Duodenal mucosa (tissue), 2 donors: ENCODE measurements around the gene LRIG3.

Experiments used
- H3K27ac ChIP-seq: one replicate; pipeline ENCODE4 v1.7.0; 2013; ENCODE audit warnings: low read depth, low read length
- H3K27me3 ChIP-seq, 2 donors: one replicate each; pipeline ENCODE4 v1.7.0; 2013; ENCODE audit warnings: low read length in 2 of 2, control low read depth in 1 of 2; ENCODE audit not compliant: insufficient read depth in 2 of 2, control insufficient read depth in 1 of 2
- H3K36me3 ChIP-seq, 2 donors: one replicate each; pipeline ENCODE4 v1.7.0; 2013; ENCODE audit warnings: low read length in 2 of 2, control low read depth in 1 of 2; ENCODE audit not compliant: insufficient read depth in 2 of 2, control insufficient read depth in 1 of 2
- H3K4me1 ChIP-seq, 2 donors: one replicate each; pipeline ENCODE4 v1.7.0; 2013; ENCODE audit warnings: low read length in 2 of 2, control low read depth in 1 of 2; ENCODE audit not compliant: insufficient read depth in 2 of 2, control insufficient read depth in 1 of 2
- H3K4me3 ChIP-seq, 2 donors: one replicate each; pipeline ENCODE4 v1.7.0; 2013; ENCODE audit warnings: low read length in 2 of 2, low read depth in 1 of 2
- H3K9ac ChIP-seq, 2 donors: one replicate each; pipeline ENCODE4 v1.7.0; 2013; ENCODE audit warnings: low read length in 2 of 2, low read depth in 1 of 2
- H3K9me3 ChIP-seq, 2 donors: one replicate each; pipeline ENCODE4 v1.7.0; 2013; ENCODE audit warnings: low read length in 2 of 2, control low read depth in 1 of 2; ENCODE audit not compliant: control insufficient read depth in 1 of 2

LRIG3 gene

GRCh38 chr12:58888131-58888783, 32.0 kb downstream of the LRIG3 start:
- no peaks in the 10 kb centered on the region for H3K27me3 ChIP-seq
- peaks cover 38 to 62% of the 10 kb centered on the region in 2 donors for H3K36me3 ChIP-seq
- no peak overlapping the region for H3K4me3 ChIP-seq
- no peak overlapping the region for H3K9ac ChIP-seq
- H3K27ac ChIP-seq: no peak overlapping the region
- H3K4me1 ChIP-seq: no peaks in the 10 kb centered on the region
- no peaks in the 10 kb centered on the region for H3K9me3 ChIP-seq

GRCh38 chr12:58887068-58887467, 33.2 kb downstream of the LRIG3 start:
- Histone ChIP-seq H3K4me3 (no peak overlapping the region), H3K27me3 (no peaks in the 10 kb centered on the region), H3K9me3 (no peaks in the 10 kb centered on the region), H3K36me3 (peaks cover 43 to 71% of the 10 kb centered on the region in 2 donors), H3K4me1 (no peaks in the 10 kb centered on the region), H3K27ac (no peak overlapping the region), H3K9ac (no peak overlapping the region)

DNA sequence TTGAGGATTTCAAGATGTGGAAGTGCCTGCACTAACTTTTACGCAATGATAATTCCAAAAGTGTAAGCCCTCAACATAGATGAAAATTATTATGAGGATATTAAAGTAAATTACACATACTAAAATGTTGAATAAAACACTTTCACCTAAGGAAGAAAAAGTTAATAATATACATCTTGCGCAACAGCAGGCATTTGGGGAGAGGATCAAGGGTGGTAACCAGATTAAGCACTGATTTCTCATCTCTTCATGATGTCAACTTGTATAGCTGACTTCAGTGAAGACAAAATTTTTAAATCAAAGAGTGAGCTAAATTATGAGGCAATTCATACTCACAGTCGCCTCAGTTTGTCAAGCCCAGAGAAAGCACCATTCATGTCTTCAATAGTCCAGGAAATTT, 33.8 kb downstream of the LRIG3 start:
- no peaks in the 10 kb centered on the region for H3K4me1 ChIP-seq
- no peak overlapping the region for H3K9ac ChIP-seq
- no peaks in the 10 kb centered on the region for H3K9me3 ChIP-seq
- H3K4me3 ChIP-seq: no peak overlapping the region
- no peak overlapping the region for H3K27ac ChIP-seq
- H3K36me3 ChIP-seq: peaks cover 47 to 77% of the 10 kb centered on the region in 2 donors
- no peaks in the 10 kb centered on the region for H3K27me3 ChIP-seq

DNA sequence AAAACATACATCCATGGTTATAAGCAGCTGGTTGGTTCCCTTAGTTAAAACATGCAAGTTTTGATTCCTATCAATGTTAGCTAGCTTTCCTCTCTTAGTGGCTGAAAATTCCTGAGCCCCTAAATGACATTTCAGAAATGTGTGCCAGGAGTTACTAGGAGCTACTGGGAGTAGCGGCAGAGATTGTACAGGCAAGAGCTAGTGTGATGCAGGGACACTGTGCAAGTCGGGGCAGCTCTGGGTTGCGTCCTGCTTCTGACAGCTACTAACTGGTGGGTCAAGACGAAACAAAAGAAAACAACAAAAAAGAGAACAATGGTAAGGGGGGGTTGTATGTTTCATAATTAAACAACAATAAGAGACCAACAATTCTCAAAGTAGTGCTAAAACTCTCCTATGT, 35.4 kb downstream of the LRIG3 start:
- no peaks in the 10 kb centered on the region for H3K9me3 ChIP-seq
- peaks cover 57 to 86% of the 10 kb centered on the region in 2 donors for H3K36me3 ChIP-seq
- no peak overlapping the region for H3K4me3 ChIP-seq
- H3K27me3 ChIP-seq: no peaks in the 10 kb centered on the region
- no peak overlapping the region for H3K9ac ChIP-seq
- no peak overlapping the region for H3K27ac ChIP-seq
- no peaks in the 10 kb centered on the region for H3K4me1 ChIP-seq

GRCh38 chr12:58883576-58884334, 36.5 kb downstream of the LRIG3 start:
- Histone ChIP-seq H3K36me3 (peaks cover 56 to 86% of the 10 kb centered on the region in 2 donors), H3K27ac (no peak overlapping the region)

DNA sequence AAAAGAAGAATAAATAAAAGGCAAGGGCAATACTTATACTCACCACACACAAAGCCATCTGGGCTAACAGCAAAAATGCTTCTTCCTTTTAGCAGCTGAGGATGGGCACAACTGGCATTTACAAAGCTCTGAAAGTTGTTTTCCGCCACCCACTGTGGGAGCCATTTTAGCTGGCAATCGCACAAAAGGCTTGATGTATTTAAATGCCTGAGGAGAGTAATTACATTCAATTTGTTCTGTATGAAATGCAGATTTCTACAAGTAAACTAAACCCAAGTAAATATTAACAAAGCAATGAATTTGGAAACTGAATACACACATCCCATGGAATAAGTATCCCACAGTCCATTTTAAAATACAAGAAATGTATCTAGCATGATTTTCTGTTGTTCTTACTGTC, 37.5 kb downstream of the LRIG3 start:
- Histone ChIP-seq H3K9ac (no peak overlapping the region), H3K27ac (no peak overlapping the region), H3K9me3 (no peaks in the 10 kb centered on the region), H3K4me1 (no peaks in the 10 kb centered on the region), H3K36me3 (peaks cover 59 to 90% of the 10 kb centered on the region in 2 donors), H3K27me3 (no peaks in the 10 kb centered on the region), H3K4me3 (no peak overlapping the region)

More at GRCh38 chr12:58883576-58884334, 36.5 kb downstream of the LRIG3 start:
- Histone ChIP-seq H3K9me3 (no peaks in the 10 kb centered on the region), H3K27me3 (no peaks in the 10 kb centered on the region), H3K9ac (no peak overlapping the region), H3K4me1 (no peaks in the 10 kb centered on the region), H3K4me3 (no peak overlapping the region)

DNA sequence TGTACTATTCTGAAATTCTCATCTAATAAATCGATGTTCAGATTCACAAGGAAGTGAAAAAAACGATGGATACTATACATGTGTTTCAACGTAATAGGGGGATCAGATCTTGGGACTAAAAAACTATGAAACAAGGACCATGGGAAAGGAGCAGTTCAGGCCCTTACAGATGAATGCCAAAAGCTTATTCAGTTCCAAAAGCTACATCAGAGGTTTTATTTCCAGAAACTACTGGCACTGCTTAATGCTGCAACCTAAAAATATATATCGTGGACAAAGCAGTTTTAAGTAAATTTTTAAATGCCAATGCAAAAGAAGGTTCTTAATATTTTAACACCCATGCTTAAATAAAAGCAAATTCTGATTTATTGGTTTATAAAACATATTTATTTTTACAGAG, 38.5 kb downstream of the LRIG3 start:
- Histone ChIP-seq H3K27me3 (no peaks in the 10 kb centered on the region), H3K4me3 (no peak overlapping the region), H3K4me1 (no peaks in the 10 kb centered on the region), H3K9ac (no peak overlapping the region), H3K9me3 (no peaks in the 10 kb centered on the region), H3K36me3 (peaks cover 60 to 90% of the 10 kb centered on the region in 2 donors), H3K27ac (no peak overlapping the region)

- Histone ChIP-seq H3K27ac (no peak overlapping the region), H3K4me3 (no peak overlapping the region), H3K36me3 (peaks cover 62 to 89% of the 10 kb centered on the region in 2 donors)
These were observed 39.7 kb downstream of the LRIG3 start for GRCh38 chr12:58880639-58881038.

GRCh38 chr12:58877243-58877743, 43.0 kb downstream of the LRIG3 start:
- Histone ChIP-seq H3K27ac (no peak overlapping the region), H3K9me3 (no peaks in the 10 kb centered on the region), H3K4me3 (no peak overlapping the region), H3K36me3 (peaks cover 69 to 91% of the 10 kb centered on the region in 2 donors), H3K4me1 (no peaks in the 10 kb centered on the region), H3K27me3 (no peaks in the 10 kb centered on the region), H3K9ac (no peak overlapping the region)

More at GRCh38 chr12:58880639-58881038, 39.7 kb downstream of the LRIG3 start:
- Histone ChIP-seq H3K9ac (no peak overlapping the region), H3K27me3 (no peaks in the 10 kb centered on the region), H3K9me3 (no peaks in the 10 kb centered on the region), H3K4me1 (no peaks in the 10 kb centered on the region)

DNA sequence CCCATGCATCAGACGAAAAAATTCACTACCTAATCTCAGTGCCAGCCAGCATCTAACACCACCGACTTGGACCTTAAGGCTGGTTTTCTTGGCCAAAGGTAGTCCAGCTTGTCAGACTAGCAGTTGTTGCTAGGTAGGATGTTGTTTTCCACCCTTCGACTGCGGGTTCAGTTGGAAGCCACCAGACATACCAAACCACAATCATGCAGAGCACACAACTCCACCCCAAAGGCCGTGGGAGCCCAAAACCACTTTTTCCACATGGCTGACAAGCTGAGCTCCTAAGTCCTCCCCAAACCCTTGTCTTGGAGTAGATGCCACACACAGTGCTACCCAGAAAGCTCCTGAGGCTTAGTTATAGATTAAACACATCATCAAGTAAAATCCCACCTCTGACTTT, 46.8 kb downstream of the LRIG3 start:
- peaks cover 50 to 58% of the 10 kb centered on the region in 2 donors for H3K36me3 ChIP-seq

More for the DNA sequence above, 46.8 kb downstream of the LRIG3 start:
- H3K27ac ChIP-seq: no peak overlapping the region
- H3K4me1 ChIP-seq: no peaks in the 10 kb centered on the region
- H3K4me3 ChIP-seq: no peak overlapping the region
- H3K9ac ChIP-seq: no peak overlapping the region
- H3K9me3 ChIP-seq: no peaks in the 10 kb centered on the region
- H3K27me3 ChIP-seq: no peaks in the 10 kb centered on the region
